K562 (cell line): ENCODE results near the gene SCYGR3. TPM values are rescaled to one million over a fixed set of nuclear protein-coding genes. Genes with fewer than 3 reads are reported as not detected.

ENCODE experiments used
- ATAC-seq: fragments of 200-7000 bp; cut with Tn5 transposase; 3 replicates; pipeline ENCODE4 v1.9.1; 2020; ENCODE audit warnings: moderate library complexity
- BruUV-seq: library from RNA; stranded (reverse); fragments of 400-500 nt; replicated peaks from 2 replicates; lab custom pipeline; 2021; lab: Mats Ljungman, UMichigan
- CTCF ChIA-PET: fragments of 300-600 bp; formaldehyde crosslinking; extraction: SDS; loops from one replicate; lab custom pipeline; 2021; ENCODE audit warnings: low intra/inter-chr PET ratio; lab: Yijun Ruan, JAX
- POLR2A ChIA-PET: fragments of 300-600, 350-650 bp; sonication (Branson Sonifier 250); formaldehyde crosslinking; extraction: SDS; loops from one replicate; lab custom pipeline; 2021; ENCODE audit warnings: antibody characterized with exemption, inconsistent platforms; lab: Yijun Ruan, JAX
- DNase-seq, 4 experiments: peaks; one replicate each; pipeline versions ENCODE4 v3.0.0 to v3.0.0-alpha.2; 2011 to 2018; ENCODE audit warnings: low spot score in 3 of 4, mixed read lengths in 3 of 4; ENCODE audit errors: extremely low read depth in 1 of 4
- FAIRE-seq: peaks from 2 replicates; lab custom pipeline; 2011; peaks lifted over from hg19 to GRCh38; lab: Jason Lieb, UNC
- H2AFZ ChIP-seq: 2 replicates; pipeline ENCODE4 v1.6.0; 2011; ENCODE audit warnings: low read depth, low read length, control low read depth, inconsistent platforms
- H3K27ac ChIP-seq: fragments of 200-600 bp; 3 replicates; pipeline ENCODE4 v1.8.0; 2011; ENCODE audit warnings: low read depth, mild to moderate bottlenecking, control low read depth, inconsistent platforms, low read length, moderate library complexity, mixed read lengths; ENCODE audit errors: extremely low read depth
- H3K27me3 ChIP-seq, 2 experiments: fragments of 300-600 bp in 1 of 2; 2 replicates in 1 of 2; 3 replicates in 1 of 2; pipeline versions ENCODE4 v1.6.0 to v1.8.0; 2011; ENCODE audit warnings: inconsistent platforms in 2 of 2, low read length in 2 of 2, mild to moderate bottlenecking in 1 of 2, mixed read lengths in 1 of 2, moderate library complexity in 1 of 2; ENCODE audit not compliant: control insufficient read depth in 2 of 2, insufficient read depth in 2 of 2
- H3K36me3 ChIP-seq: fragments of 300-600 bp; 3 replicates; pipeline ENCODE4 v1.8.0; 2011; ENCODE audit warnings: mild to moderate bottlenecking, low read length, inconsistent platforms; ENCODE audit not compliant: control insufficient read depth, insufficient read depth
- H3K4me1 ChIP-seq, 2 experiments: fragments of 200-600 bp in 1 of 2; replicated peaks in 1 of 2; 2 replicates in 1 of 2; 3 replicates in 1 of 2; pipeline versions ENCODE4 v1.5.1 to v1.8.0; 2011; ENCODE audit warnings: inconsistent platforms in 2 of 2, low read length in 2 of 2, mild to moderate bottlenecking in 1 of 2, mixed read lengths in 1 of 2, moderate library complexity in 1 of 2; ENCODE audit not compliant: control insufficient read depth in 2 of 2, insufficient read depth in 2 of 2
- H3K4me2 ChIP-seq: 2 replicates; pipeline ENCODE4 v1.6.1; 2011; ENCODE audit warnings: low read length, control low read depth, inconsistent platforms, mixed read lengths; ENCODE audit not compliant: insufficient read depth
- H3K4me3 ChIP-seq: fragments of 200-600 bp; sonication (generic), shearing (Covaris generic); 2 replicates; pipeline ENCODE4 v1.5.1; 2016; ENCODE audit warnings: control low read depth, inconsistent platforms
- H3K79me2 ChIP-seq: fragments of 200-600 bp; 3 replicates; pipeline ENCODE4 v1.8.0; 2011; ENCODE audit warnings: low read length, inconsistent platforms; ENCODE audit not compliant: control insufficient read depth, insufficient read depth
- H3K9ac ChIP-seq, 2 experiments: 2 replicates each; pipeline versions ENCODE4 v1.6.0 to v1.6.1; 2011; ENCODE audit warnings: low read depth in 2 of 2, low read length in 2 of 2, control low read depth in 1 of 2, inconsistent platforms in 1 of 2, mild to moderate bottlenecking in 1 of 2, mixed read lengths in 1 of 2; ENCODE audit not compliant: insufficient read depth in 1 of 2
- H3K9me1 ChIP-seq: one replicate; pipeline ENCODE4 v1.6.0; 2011; ENCODE audit warnings: inconsistent platforms, mild to moderate bottlenecking, low read length, moderate library complexity; ENCODE audit not compliant: control insufficient read depth, insufficient read depth
- H3K9me3 ChIP-seq: replicated peaks from 2 replicates; pipeline ENCODE4 v1.5.1; 2011; ENCODE audit warnings: low read depth, low read length, inconsistent platforms; ENCODE audit not compliant: control insufficient read depth, insufficient read depth
- H4K20me1 ChIP-seq: replicated peaks from 2 replicates; pipeline ENCODE4 v1.6.1; 2011; ENCODE audit warnings: low read length, inconsistent platforms, mixed read lengths; ENCODE audit not compliant: control insufficient read depth, insufficient read depth
- CCNT2 ChIP-seq: IDR thresholded peaks from 2 replicates; pipeline ENCODE4 v1.6.1; 2011; ENCODE audit warnings: borderline replicate concordance, low read depth, mild to moderate bottlenecking, moderate library complexity, mixed read lengths, low read length; ENCODE audit not compliant: insufficient read length; ENCODE audit errors: extremely low read depth
- CHD1 ChIP-seq: fragments of 200-600 bp; sonication (generic); IDR thresholded peaks from one replicate; pipeline ENCODE4 v1.6.1; 2012; ENCODE audit warnings: mild to moderate bottlenecking, moderate library complexity, low read length, inconsistent platforms
- ETV1 ChIP-seq: fragments of 450-650 bp; conservative IDR thresholded peaks from 2 replicates; pipeline ENCODE4 v1.6.1; 2016; ENCODE audit warnings: missing genetic modification characterization, control low read depth, low read depth, missing compliant biosample characterization
- HCFC1 ChIP-seq: IDR thresholded peaks from 2 replicates; pipeline ENCODE4 v1.6.1; 2012; ENCODE audit warnings: low read depth, low read length, improper control_type of control experiment
- MYNN ChIP-seq, 2 experiments: sonication (generic); formaldehyde crosslinking in 1 of 2; IDR thresholded peaks; 2 replicates each; pipeline versions ENCODE4 v1.5.0 to v1.6.1; 2016 to 2020; ENCODE audit warnings: antibody characterized with exemption in 1 of 2, missing genetic modification reagents in 1 of 2
- NCOA4 ChIP-seq: fragments of 450-650 bp; IDR thresholded peaks from 2 replicates; pipeline ENCODE4 v1.6.1; 2018; ENCODE audit warnings: mild to moderate bottlenecking; ENCODE audit not compliant: partially characterized antibody
- PHB ChIP-seq: fragments of 250-450 bp; sonication (Bioruptor Pico); IDR thresholded peaks from 2 replicates; pipeline ENCODE4 v1.5.0; 2021
- SMARCA4 ChIP-seq: fragments of 450-650 bp; IDR thresholded peaks from 2 replicates; pipeline ENCODE4 v1.6.1; 2016
- SMARCC2 ChIP-seq: fragments of 450-650 bp; IDR thresholded peaks from 2 replicates; pipeline ENCODE4 v1.6.1; 2017; ENCODE audit warnings: antibody characterized with exemption, moderate library complexity, mild to moderate bottlenecking, low read depth
- ZFP36 ChIP-seq: fragments of 150-350 bp; IDR thresholded peaks from 2 replicates; pipeline ENCODE4 v1.6.1; 2018; ENCODE audit warnings: low read length, low read depth; ENCODE audit not compliant: partially characterized antibody
- ZNF174 ChIP-seq: fragments of 250-450 bp; sonication (Bioruptor Pico); IDR thresholded peaks from 2 replicates; pipeline ENCODE4 v1.4.0; 2020; ENCODE audit warnings: mild to moderate bottlenecking
- ZNF324 ChIP-seq: fragments of 250-450 bp; sonication (Bioruptor Pico); IDR thresholded peaks from 2 replicates; pipeline ENCODE4 v1.4.0; 2020; ENCODE audit warnings: mild to moderate bottlenecking
- ZNF75A ChIP-seq: fragments of 450-650 bp; formaldehyde crosslinking; IDR thresholded peaks from 2 replicates; pipeline ENCODE4 v1.4.0; 2020; ENCODE audit warnings: mild to moderate bottlenecking
- ZNF76 ChIP-seq: fragments of 250-450 bp; sonication (Bioruptor Pico); IDR thresholded peaks from 2 replicates; pipeline ENCODE4 v1.4.0; 2020; ENCODE audit warnings: mild to moderate bottlenecking, moderate library complexity, borderline replicate concordance
- ZNF764 ChIP-seq: fragments of 250-450 bp; sonication (Bioruptor Pico); IDR thresholded peaks from 2 replicates; pipeline ENCODE4 v1.4.0; 2020; ENCODE audit warnings: low read depth, mild to moderate bottlenecking, moderate library complexity
- ZSCAN29 ChIP-seq: fragments of 450-650 bp; IDR thresholded peaks from 2 replicates; pipeline ENCODE4 v1.6.1; 2017
- WGBS: fragments of 100-300 bp; shearing (Covaris generic); methylation state at CpG from one replicate; pipeline ENCODE4 v1.1.6; 2016; ENCODE audit warnings: low coverage, mixed read lengths; ENCODE audit not compliant: insufficient coverage; ENCODE audit errors: missing lambda C conversion rate; 5-methylcytosine and 5-hydroxymethylcytosine counted together
- in situ Hi-C: fragments of 300-500 bp; cut with MboI; formaldehyde crosslinking; loops from 4 replicates; pipeline ENCODE4 v1.15.0; 2018; ENCODE audit warnings: inconsistent platforms, mixed read lengths
- intact Hi-C: fragments of 100-400 bp; cut with micrococcal nuclease; formaldehyde crosslinking; loops from 2 replicates; pipeline ENCODE4 v1.14.2; 2022
- polyA plus RNA-seq, 8 experiments: library from polyadenylated mRNA; depleted of rRNA in 4 of 8; stranded (reverse) in 5 of 8; unstranded in 3 of 8; fragments of >200 nt; fragmentation: Nextera tagmentation in 2 of 8; fragmentation: Illumina TruSeq in 1 of 8; extraction: Ambion mirVana in 2 of 8; extraction: Trizol in 1 of 8; gene quantifications; 2 replicates each; pipeline versions ENCODE4 v1.2.1 to v1.2.3, GENCODE V29; 2011 to 2014; ENCODE audit warnings: inconsistent platforms in 1 of 8, missing spikeins in 1 of 8
- total RNA-seq, 7 experiments: library from RNA; depleted of rRNA in 6 of 7; stranded (reverse); fragments of >200 nt in 6 of 7; fragmentation: Illumina TruSeq in 2 of 7; extraction: Trizol in 2 of 7; gene quantifications; 2 replicates each; pipeline versions ENCODE4 v1.2.1 to v1.2.3, GENCODE V29; 2011 to 2021; ENCODE audit warnings: low replicate concordance in 1 of 7
- TF ChIP-seq, protein P1 (sequence below): fragments of 250-450 bp; sonication (Bioruptor Pico); IDR thresholded peaks from 2 replicates; pipeline ENCODE4 v1.5.1; 2021; ENCODE audit warnings: mild to moderate bottlenecking

SCYGR3 gene
- total and polyA plus RNA-seq, 9 of the 15 experiments (the other 6 are each of a cell fraction or from before 2014, with no cell fraction given) = not detected

DNA sequence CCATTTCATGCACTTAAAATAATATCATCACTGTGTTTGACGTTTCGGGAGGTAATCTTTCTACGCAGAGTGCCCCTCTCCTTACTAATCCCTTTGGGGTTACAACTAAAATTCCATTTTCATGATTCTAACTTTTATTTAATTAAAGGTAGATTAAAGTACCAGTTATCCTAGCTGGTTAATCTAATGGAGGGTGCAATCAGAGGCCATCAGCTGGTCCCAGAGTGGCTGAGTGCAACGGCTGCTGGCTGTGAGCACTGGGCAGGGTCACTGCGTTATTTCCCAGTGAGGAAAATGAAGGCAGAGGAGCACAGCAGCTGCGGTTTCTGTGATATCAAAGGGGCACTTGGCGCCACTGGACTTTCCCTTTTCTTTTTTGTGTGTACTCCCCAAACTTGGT is 14.8 kb upstream of the SCYGR3 start:
- H4K20me1 ChIP-seq = no peaks in the 10 kb centered on the region
- no peaks in the 10 kb centered on the region for H3K9me1 ChIP-seq
- in situ Hi-C loops (no loop called here), intact Hi-C loops (no loop called here)
- FAIRE-seq (no peak), ATAC-seq (no peak), DNase-seq (no peak)
- POLR2A ChIA-PET = no interaction called here
- H3K9ac ChIP-seq = no peak overlapping the region
- H3K27me3 ChIP-seq = peaks cover 5 to 18% of the 10 kb centered on the region in 2 experiments; a peak in 4 of 5 replicates
- no peak overlapping the region for H3K4me3 ChIP-seq
- H2AFZ ChIP-seq = no peak overlapping the region
- BruUV-seq = no TSS peak
- no peaks in the 10 kb centered on the region for H3K79me2 ChIP-seq
- H3K27ac ChIP-seq = no peak overlapping the region
- CTCF ChIA-PET = no interaction called here
- 1% methylated on average over 7 of the region's 7 CpGs for WGBS
- no peaks in the 10 kb centered on the region for H3K4me1 ChIP-seq
- no peak for TF ChIP-seq ZNF174 (CRISPR knock-in tag)
- TF ChIP-seq ZSCAN29 = no peak
- no peak for TF ChIP-seq ZNF764
- no peak for TF ChIP-seq NCOA4
- no peak for TF ChIP-seq SMARCC2
- no peaks in the 10 kb centered on the region for H3K9me3 ChIP-seq
- H3K36me3 ChIP-seq = no peaks in the 10 kb centered on the region
- H3K4me2 ChIP-seq = no peak overlapping the region

DNA sequence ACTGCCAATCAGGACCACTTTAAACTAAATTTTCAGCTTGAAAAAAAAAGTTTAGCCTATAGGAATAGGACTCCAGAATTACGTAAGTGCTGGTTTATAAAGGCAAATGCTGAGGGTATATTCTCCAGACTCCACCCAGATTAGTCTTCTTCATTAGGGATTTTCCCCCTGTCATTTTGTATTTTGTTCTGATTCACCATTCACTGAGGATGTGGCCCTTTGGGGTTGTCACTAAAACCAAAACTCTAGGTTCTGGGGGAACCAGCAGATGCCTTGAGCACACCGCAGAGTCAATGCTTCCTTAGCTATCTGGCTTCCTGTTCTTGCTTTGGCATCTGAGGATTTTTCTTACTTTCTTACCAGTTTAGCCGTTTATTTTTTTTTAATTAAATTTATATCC is 13.1 kb upstream of the SCYGR3 start:
- Histone ChIP-seq H3K9ac (no peak overlapping the region), H4K20me1 (no peaks in the 10 kb centered on the region), H3K9me3 (no peaks in the 10 kb centered on the region), H3K4me2 (no peak overlapping the region), H3K79me2 (no peaks in the 10 kb centered on the region), H2AFZ (no peak overlapping the region), H3K9me1 (no peaks in the 10 kb centered on the region), H3K4me1 (no peaks in the 10 kb centered on the region), H3K27ac (no peak overlapping the region), H3K27me3 (peaks cover 5 to 18% of the 10 kb centered on the region in 2 experiments; a peak in 4 of 5 replicates), H3K4me3 (no peak overlapping the region), H3K36me3 (no peaks in the 10 kb centered on the region)
- no TSS peak for BruUV-seq
- ChIA-PET POLR2A (interaction anchor here (1.2 kb wide), 1 partner anchor 8 kb away, joined by 3 read pairs; no protein-coding TSS in a partner anchor), CTCF (no interaction called here)
- no peak for ATAC-seq
- no peak for DNase-seq
- in situ Hi-C loops (no loop called here), intact Hi-C loops (no loop called here)
- no peak for FAIRE-seq
- WGBS = 0% methylated on average over 3 of the region's 3 CpGs
- TF ChIP-seq HCFC1 = no peak
- TF ChIP-seq CHD1 = no peak
- no peak for TF ChIP-seq PHB (CRISPR knock-in tag)
- no peak for TF ChIP-seq ZNF76 (CRISPR knock-in tag)
- TF ChIP-seq ZNF75A (CRISPR knock-in tag) = no peak
- TF ChIP-seq, protein P1, sequence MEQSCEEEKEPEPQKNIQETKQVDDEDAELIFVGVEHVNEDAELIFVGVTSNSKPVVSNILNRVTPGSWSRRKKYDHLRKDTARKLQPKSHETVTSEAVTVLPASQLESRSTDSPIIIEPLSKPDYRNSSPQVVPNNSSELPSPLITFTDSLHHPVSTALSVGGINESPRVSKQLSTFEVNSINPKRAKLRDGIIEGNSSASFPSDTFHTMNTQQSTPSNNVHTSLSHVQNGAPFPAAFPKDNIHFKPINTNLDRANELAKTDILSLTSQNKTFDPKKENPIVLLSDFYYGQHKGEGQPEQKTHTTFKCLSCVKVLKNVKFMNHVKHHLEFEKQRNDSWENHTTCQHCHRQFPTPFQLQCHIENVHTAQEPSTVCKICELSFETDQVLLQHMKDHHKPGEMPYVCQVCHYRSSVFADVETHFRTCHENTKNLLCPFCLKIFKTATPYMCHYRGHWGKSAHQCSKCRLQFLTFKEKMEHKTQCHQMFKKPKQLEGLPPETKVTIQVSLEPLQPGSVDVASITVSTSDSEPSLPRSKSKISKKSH = no peak
- no peak for TF ChIP-seq CCNT2
- TF ChIP-seq ZFP36 = no peak
- no peak for TF ChIP-seq MYNN (IDR thresholded peaks at IDR 0.05)
- no peak for TF ChIP-seq MYNN (CRISPR knock-in tag; IDR thresholded peaks at IDR 0.05)
- no peak for TF ChIP-seq SMARCA4
- no peak for TF ChIP-seq ZNF324 (CRISPR knock-in tag)
- TF ChIP-seq ETV1 = no peak
